Karpas-422 (cell line): ENCODE data around the gene ANG. TPM values are rescaled to one million over a fixed set of nuclear protein-coding genes. Genes with fewer than 3 reads are reported as not detected.
"Not testable (repeated sequence)": the region's sequence is repeated elsewhere in the genome, so short reads cannot be mapped to it uniquely, and the experiment has no call there.

Experiments
- DNase-seq: peaks from one replicate; pipeline ENCODE4 v3.0.0-alpha.2; 2015
- H2AFZ ChIP-seq: fragments of 200-600 bp; sonication (generic); 2 replicates; pipeline ENCODE4 v1.6.1; 2014; ENCODE audit warnings: antibody characterized with exemption, low read length, mixed read lengths
- H3K27ac ChIP-seq: fragments of 200-600 bp; sonication (generic); 2 replicates; pipeline ENCODE4 v1.5.1; 2014; ENCODE audit warnings: mild to moderate bottlenecking, low read length, moderate library complexity
- H3K27me3 ChIP-seq: fragments of 200-600 bp; sonication (generic); 2 replicates; pipeline ENCODE4 v1.6.1; 2014; ENCODE audit warnings: low read length, mixed read lengths
- H3K36me3 ChIP-seq: fragments of 200-600 bp; sonication (generic); 2 replicates; pipeline ENCODE4 v1.6.1; 2014; ENCODE audit warnings: low read length, mixed read lengths; ENCODE audit not compliant: insufficient read depth
- H3K4me1 ChIP-seq: fragments of 200-600 bp; sonication (generic); 2 replicates; pipeline ENCODE4 v1.6.1; 2014; ENCODE audit warnings: mild to moderate bottlenecking, low read length, mixed read lengths
- H3K4me2 ChIP-seq: fragments of 200-600 bp; sonication (generic); 2 replicates; pipeline ENCODE4 v1.6.1; 2014; ENCODE audit warnings: low read length, low read depth, mild to moderate bottlenecking; ENCODE audit not compliant: poor library complexity, severe bottlenecking
- H3K4me3 ChIP-seq: fragments of 200-600 bp; sonication (generic); 2 replicates; pipeline ENCODE4 v1.5.1; 2014; ENCODE audit warnings: mild to moderate bottlenecking, antibody characterized with exemption, low read length, mixed read lengths
- H3K79me2 ChIP-seq: fragments of 200-600 bp; sonication (generic); 2 replicates; pipeline ENCODE4 v1.6.1; 2014; ENCODE audit warnings: mild to moderate bottlenecking, low read length, mixed read lengths
- H3K9ac ChIP-seq: fragments of 200-600 bp; sonication (generic); 2 replicates; pipeline ENCODE4 v1.6.0; 2014; ENCODE audit warnings: low read length
- H3K9me2 ChIP-seq: fragments of 200-600 bp; sonication (generic), shearing (Covaris generic); replicated peaks from 2 replicates; pipeline ENCODE4 v1.6.0; 2014; ENCODE audit warnings: mild to moderate bottlenecking, low read length, moderate library complexity; ENCODE audit not compliant: insufficient read depth
- H3K9me3 ChIP-seq: fragments of 300-700, 200-600 bp; sonication (generic); 2 replicates; pipeline ENCODE4 v1.6.1; 2014; ENCODE audit warnings: low read length, mixed read lengths
- H4K20me1 ChIP-seq: fragments of 200-600 bp; sonication (generic); 2 replicates; pipeline ENCODE4 v1.6.1; 2014; ENCODE audit warnings: mild to moderate bottlenecking, antibody characterized with exemption, low read length, low read depth; ENCODE audit not compliant: insufficient read depth
- total RNA-seq: library from RNA; depleted of rRNA; stranded (reverse); fragments of >200 nt; shearing (Covaris generic); gene quantifications from 2 replicates; pipeline ENCODE4 v1.2.3, GENCODE V29; 2014; ENCODE audit warnings: low replicate concordance

ANG gene
- total RNA-seq, 1 experiment from 2014 or later: 1.9 TPM

GRCh38 chr14:20699931-20700330 is 11.4 kb downstream of the ANG start:
- Histone ChIP-seq H3K4me2 (no peak overlapping the region), H3K9ac (no peak overlapping the region), H4K20me1 (no peaks in the 10 kb centered on the region), H3K27ac (no peak overlapping the region), H3K4me1 (peaks cover 4% of the 10 kb centered on the region), H3K4me3 (no peak overlapping the region), H3K36me3 (no peaks in the 10 kb centered on the region), H3K9me2 (no peaks in the 10 kb centered on the region), H2AFZ (no peak overlapping the region), H3K9me3 (no peaks in the 10 kb centered on the region), H3K79me2 (no peaks in the 10 kb centered on the region), H3K27me3 (no peaks in the 10 kb centered on the region)
- DNase-seq: no peak

DNA sequence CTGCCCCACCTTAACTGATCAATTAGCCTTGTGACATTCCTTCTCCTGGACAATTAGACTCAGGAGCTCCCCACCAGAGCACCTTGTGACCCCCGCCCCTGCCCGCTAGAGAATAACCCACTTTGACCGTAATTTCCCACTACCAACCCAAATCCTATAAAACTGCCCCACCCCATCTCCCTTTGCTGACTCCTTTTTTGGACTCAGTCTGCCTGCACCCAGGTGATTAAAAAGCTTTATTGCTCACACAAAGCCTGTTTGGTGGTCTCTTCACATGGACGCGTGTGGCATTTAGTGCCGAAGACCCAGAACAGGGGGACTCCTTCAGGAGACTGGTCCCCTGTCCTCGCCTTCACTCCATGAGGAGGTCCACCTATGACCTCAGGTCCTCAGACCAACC is 12.4 kb downstream of the ANG start:
- H3K27ac ChIP-seq, H3K9me3 ChIP-seq, DNase-seq, H3K4me3 ChIP-seq, H3K36me3 ChIP-seq, H3K9me2 ChIP-seq, H2AFZ ChIP-seq, H3K9ac ChIP-seq, H3K79me2 ChIP-seq, H3K4me2 ChIP-seq, H3K4me1 ChIP-seq, H4K20me1 ChIP-seq, H3K27me3 ChIP-seq: not testable (repeated sequence)

- H3K36me3 ChIP-seq: no peaks in the 10 kb centered on the region
- H3K4me2 ChIP-seq: no peak overlapping the region
- no peak overlapping the region for H2AFZ ChIP-seq
- no peaks in the 10 kb centered on the region for H4K20me1 ChIP-seq
- no peaks in the 10 kb centered on the region for H3K9me3 ChIP-seq
- no peak for DNase-seq
- no peaks in the 10 kb centered on the region for H3K27me3 ChIP-seq
- no peaks in the 10 kb centered on the region for H3K4me1 ChIP-seq
- no peak overlapping the region for H3K4me3 ChIP-seq
- H3K79me2 ChIP-seq: no peaks in the 10 kb centered on the region
- H3K9ac ChIP-seq: no peak overlapping the region
- no peak overlapping the region for H3K27ac ChIP-seq
- no peaks in the 10 kb centered on the region for H3K9me2 ChIP-seq
Measured at GRCh38 chr14:20706657-20707355, 18.2 kb downstream of the ANG start.

DNA sequence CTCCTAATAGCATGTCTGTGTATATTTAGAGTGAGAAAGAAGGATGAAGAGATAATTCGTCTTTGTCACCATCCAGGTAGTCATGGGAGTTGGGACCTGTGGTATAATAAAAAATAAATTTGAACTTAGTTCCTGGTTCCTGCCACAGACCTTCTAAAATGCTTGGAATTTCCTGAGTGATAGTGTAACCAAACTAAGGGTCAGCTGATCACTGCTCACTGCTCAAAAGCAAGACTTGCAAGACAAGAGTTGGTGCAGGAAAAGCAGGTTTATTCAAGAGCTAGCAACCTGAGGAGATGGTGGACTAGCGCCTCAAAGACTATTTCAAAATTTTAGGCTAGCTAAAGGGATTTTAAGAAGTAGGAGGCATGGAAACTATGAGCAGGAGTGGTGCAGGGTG is 19.1 kb downstream of the ANG start:
- no peak overlapping the region for H2AFZ ChIP-seq
- H3K36me3 ChIP-seq: no peaks in the 10 kb centered on the region
- no peaks in the 10 kb centered on the region for H3K27me3 ChIP-seq

GRCh38 chr14:20711261-20711660 is 22.7 kb downstream of the ANG start:
- H3K27ac ChIP-seq: no peak overlapping the region
- H3K9me2 ChIP-seq: no peaks in the 10 kb centered on the region
- H3K36me3 ChIP-seq: no peaks in the 10 kb centered on the region
- no peak overlapping the region for H3K9ac ChIP-seq
- H3K4me3 ChIP-seq: no peak overlapping the region
- no peak overlapping the region for H3K4me2 ChIP-seq
- H3K79me2 ChIP-seq: no peaks in the 10 kb centered on the region
- H4K20me1 ChIP-seq: no peaks in the 10 kb centered on the region
- H3K27me3 ChIP-seq: no peaks in the 10 kb centered on the region
- no peak overlapping the region for H2AFZ ChIP-seq
- H3K9me3 ChIP-seq: no peaks in the 10 kb centered on the region
- no peaks in the 10 kb centered on the region for H3K4me1 ChIP-seq
- DNase-seq: no peak

More for the DNA sequence above, 19.1 kb downstream of the ANG start:
- H3K4me1 ChIP-seq: no peaks in the 10 kb centered on the region
- no peak overlapping the region for H3K4me2 ChIP-seq
- H4K20me1 ChIP-seq: no peaks in the 10 kb centered on the region
- no peaks in the 10 kb centered on the region for H3K9me2 ChIP-seq
- no peak overlapping the region for H3K4me3 ChIP-seq
- no peak for DNase-seq
- H3K27ac ChIP-seq: no peak overlapping the region
- H3K79me2 ChIP-seq: no peaks in the 10 kb centered on the region
- no peak overlapping the region for H3K9ac ChIP-seq
- no peaks in the 10 kb centered on the region for H3K9me3 ChIP-seq

DNA sequence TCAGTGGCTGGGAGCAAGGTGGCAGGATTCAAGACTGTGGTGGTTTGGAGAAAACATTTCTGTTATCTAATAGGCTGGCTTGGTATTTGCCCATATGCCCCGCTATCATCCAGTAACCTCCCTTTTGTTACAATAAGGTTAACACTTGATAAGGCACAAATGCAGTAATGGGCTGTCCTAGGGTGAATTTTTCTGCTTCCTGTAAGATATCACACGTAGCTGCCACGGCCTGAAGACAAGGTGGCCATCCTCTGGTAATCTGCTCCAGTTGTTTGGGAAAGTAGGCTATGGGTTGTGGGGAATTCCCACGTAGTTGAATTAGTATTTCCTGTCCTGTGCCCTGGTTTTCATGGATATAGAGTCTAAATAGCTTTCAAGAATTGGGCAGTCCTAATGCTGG is 23.1 kb downstream of the ANG start:
- no peaks in the 10 kb centered on the region for H3K4me1 ChIP-seq
- no peaks in the 10 kb centered on the region for H3K9me2 ChIP-seq
- no peaks in the 10 kb centered on the region for H3K27me3 ChIP-seq
- H3K4me2 ChIP-seq: no peak overlapping the region
- no peaks in the 10 kb centered on the region for H3K9me3 ChIP-seq
- H3K36me3 ChIP-seq: no peaks in the 10 kb centered on the region
- H3K27ac ChIP-seq: no peak overlapping the region
- DNase-seq: no peak
- H3K9ac ChIP-seq: no peak overlapping the region
- H3K79me2 ChIP-seq: no peaks in the 10 kb centered on the region
- no peak overlapping the region for H3K4me3 ChIP-seq
- no peak overlapping the region for H2AFZ ChIP-seq
- H4K20me1 ChIP-seq: no peaks in the 10 kb centered on the region

DNA sequence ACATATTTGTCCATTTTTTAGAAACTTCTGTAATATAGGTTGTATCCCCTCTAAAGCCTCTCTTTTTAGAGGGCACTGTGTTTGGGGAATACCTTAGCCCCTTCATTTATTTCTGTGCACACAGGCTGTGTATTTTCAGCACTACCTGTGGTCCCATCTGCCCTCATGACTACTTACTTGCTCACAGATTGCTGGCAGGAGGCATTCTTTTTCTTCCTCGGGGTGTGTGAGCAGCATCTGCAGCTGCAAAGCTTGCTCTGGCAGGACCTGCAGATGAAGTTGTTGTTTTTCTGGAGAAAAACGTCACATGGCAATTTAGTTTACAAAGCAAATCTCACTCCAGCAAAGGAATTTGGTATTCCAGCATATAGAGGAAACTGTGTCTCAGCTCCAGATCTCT is 24.3 kb downstream of the ANG start:
- Histone ChIP-seq H3K9ac (no peak overlapping the region), H3K79me2 (no peaks in the 10 kb centered on the region), H3K36me3 (no peaks in the 10 kb centered on the region), H3K27me3 (no peaks in the 10 kb centered on the region), H3K4me2 (no peak overlapping the region), H4K20me1 (no peaks in the 10 kb centered on the region), H2AFZ (no peak overlapping the region), H3K4me3 (no peak overlapping the region), H3K4me1 (no peaks in the 10 kb centered on the region), H3K27ac (no peak overlapping the region), H3K9me3 (no peaks in the 10 kb centered on the region), H3K9me2 (no peaks in the 10 kb centered on the region)
- no peak for DNase-seq

DNA sequence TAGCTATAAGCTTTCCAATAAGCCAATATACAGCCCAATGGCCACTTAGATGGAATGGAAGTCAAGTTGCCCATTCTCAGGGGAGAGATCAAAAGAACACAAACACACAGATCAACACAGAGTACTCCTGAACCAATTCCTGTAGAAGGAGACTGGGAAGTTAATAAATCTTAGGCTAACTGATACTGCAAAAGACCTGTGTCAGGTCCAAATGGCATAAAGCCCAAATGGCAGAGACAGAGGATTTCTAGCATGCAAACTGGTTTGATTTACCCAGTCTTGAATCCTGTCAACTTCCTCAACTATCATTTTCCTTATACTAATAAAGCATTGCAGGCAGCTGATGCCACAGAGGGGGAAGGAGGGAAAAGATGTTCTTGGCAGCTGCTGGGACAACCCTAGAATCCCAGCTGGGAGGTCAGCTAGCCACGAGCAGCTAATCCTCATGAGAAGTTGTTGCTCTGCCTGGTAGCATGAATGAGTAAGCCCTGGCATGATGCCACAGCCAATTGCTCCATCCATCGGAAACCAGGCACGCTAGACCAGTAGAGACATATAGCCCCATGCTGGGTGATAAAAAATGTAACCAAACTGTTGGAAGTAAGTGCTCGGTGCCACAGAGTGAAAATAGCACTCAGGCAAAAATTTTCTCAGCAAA is 26.2 kb downstream of the ANG start:
- Histone ChIP-seq H3K4me3 (no peak overlapping the region), H4K20me1 (no peaks in the 10 kb centered on the region), H3K9me3 (no peaks in the 10 kb centered on the region), H3K4me2 (no peak overlapping the region), H3K79me2 (no peaks in the 10 kb centered on the region), H3K9ac (no peak overlapping the region), H2AFZ (no peak overlapping the region), H3K36me3 (no peaks in the 10 kb centered on the region), H3K9me2 (no peaks in the 10 kb centered on the region), H3K27ac (no peak overlapping the region), H3K27me3 (no peaks in the 10 kb centered on the region), H3K4me1 (no peaks in the 10 kb centered on the region)
- no peak for DNase-seq
